Measurements from ENCODE around the gene FAM89A. TPM values are rescaled to one million over a fixed set of nuclear protein-coding genes. Genes with fewer than 3 reads are reported as not detected.
"Not testable (repeated sequence)": the region's sequence is repeated elsewhere in the genome, so short reads cannot be mapped to it uniquely, and the experiment has no call there.

FAM89A gene
- total RNA-seq, 1 donor, result 22.5 TPM

GRCh38 chr1:231059566-231060193 lies 19.6 kb upstream of the FAM89A start:
- TF ChIP-seq, protein P1, sequence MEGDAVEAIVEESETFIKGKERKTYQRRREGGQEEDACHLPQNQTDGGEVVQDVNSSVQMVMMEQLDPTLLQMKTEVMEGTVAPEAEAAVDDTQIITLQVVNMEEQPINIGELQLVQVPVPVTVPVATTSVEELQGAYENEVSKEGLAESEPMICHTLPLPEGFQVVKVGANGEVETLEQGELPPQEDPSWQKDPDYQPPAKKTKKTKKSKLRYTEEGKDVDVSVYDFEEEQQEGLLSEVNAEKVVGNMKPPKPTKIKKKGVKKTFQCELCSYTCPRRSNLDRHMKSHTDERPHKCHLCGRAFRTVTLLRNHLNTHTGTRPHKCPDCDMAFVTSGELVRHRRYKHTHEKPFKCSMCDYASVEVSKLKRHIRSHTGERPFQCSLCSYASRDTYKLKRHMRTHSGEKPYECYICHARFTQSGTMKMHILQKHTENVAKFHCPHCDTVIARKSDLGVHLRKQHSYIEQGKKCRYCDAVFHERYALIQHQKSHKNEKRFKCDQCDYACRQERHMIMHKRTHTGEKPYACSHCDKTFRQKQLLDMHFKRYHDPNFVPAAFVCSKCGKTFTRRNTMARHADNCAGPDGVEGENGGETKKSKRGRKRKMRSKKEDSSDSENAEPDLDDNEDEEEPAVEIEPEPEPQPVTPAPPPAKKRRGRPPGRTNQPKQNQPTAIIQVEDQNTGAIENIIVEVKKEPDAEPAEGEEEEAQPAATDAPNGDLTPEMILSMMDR (IDR thresholded peaks at IDR 0.05; ENCODE audit: insufficient read depth, low read depth, low read length), result no peak
- no peak overlapping the region for H3K4me3 ChIP-seq (ENCODE audit: low read depth, low read length)
- DNase-seq (ENCODE audit: low read depth), result peak; percentile 23

DNA sequence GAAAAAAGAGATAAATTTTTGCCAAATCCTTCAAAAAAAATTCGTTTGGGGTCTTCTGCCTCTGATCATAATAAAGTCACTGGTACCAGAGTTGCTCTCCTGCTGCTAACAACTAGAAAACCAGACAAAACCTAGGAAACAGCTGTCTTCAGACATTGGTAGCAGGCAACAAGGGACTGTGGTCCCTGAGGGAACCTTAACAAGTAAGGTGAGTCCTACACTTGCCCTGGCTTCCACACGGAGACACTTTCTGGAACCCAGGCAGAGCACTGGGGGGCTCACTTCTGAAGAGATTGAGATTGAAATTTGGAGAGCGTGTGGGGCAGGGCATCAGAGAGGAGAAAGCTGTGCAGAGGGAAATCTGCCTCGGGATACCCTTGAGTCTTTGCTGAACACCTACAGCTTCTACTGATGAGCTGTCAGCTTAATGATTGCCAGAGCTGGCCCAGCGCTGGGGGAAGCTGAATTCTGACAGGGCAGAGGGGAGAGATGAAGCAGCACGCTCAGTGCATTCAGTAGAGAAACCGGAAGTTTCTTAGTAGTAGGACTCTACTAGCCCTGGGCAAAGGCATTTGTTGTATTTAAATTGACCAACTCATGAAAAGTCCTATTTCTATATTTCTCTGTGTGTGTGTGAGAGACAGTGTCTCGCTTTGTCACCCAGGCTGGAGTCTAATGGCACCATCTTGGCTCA lies 18.5 kb upstream of the FAM89A start:
- no peak overlapping the region for H3K4me3 ChIP-seq (ENCODE audit: low read depth, low read length)
- TF ChIP-seq, protein P1 (IDR thresholded peaks at IDR 0.05; ENCODE audit: insufficient read depth, low read depth, low read length), result no peak
- DNase-seq (ENCODE audit: low read depth), result no peak

- TF ChIP-seq, protein P1 (IDR thresholded peaks at IDR 0.05; ENCODE audit: insufficient read depth, low read depth, low read length), result no peak
- H3K4me3 ChIP-seq (ENCODE audit: low read depth, low read length), result no peak overlapping the region
- DNase-seq (ENCODE audit: low read depth), result no peak
Observed at GRCh38 chr1:231057410-231057809, 17.4 kb upstream of the FAM89A start.

- TF ChIP-seq, protein P1 (IDR thresholded peaks at IDR 0.05; ENCODE audit: insufficient read depth, low read depth, low read length), result no peak
- no peak for DNase-seq (ENCODE audit: low read depth)
- no peak overlapping the region for H3K4me3 ChIP-seq (ENCODE audit: low read depth, low read length)
Observed at GRCh38 chr1:231055271-231055670, 15.2 kb upstream of the FAM89A start.

GRCh38 chr1:231053493-231054162 lies 13.6 kb upstream of the FAM89A start:
- H3K4me3 ChIP-seq (ENCODE audit: low read depth, low read length), result peak overlapping the region; percentile 4
- TF ChIP-seq, protein P1 (IDR thresholded peaks at IDR 0.05; ENCODE audit: insufficient read depth, low read depth, low read length), result no peak
- peak; percentile 87 for DNase-seq (ENCODE audit: low read depth)

DNA sequence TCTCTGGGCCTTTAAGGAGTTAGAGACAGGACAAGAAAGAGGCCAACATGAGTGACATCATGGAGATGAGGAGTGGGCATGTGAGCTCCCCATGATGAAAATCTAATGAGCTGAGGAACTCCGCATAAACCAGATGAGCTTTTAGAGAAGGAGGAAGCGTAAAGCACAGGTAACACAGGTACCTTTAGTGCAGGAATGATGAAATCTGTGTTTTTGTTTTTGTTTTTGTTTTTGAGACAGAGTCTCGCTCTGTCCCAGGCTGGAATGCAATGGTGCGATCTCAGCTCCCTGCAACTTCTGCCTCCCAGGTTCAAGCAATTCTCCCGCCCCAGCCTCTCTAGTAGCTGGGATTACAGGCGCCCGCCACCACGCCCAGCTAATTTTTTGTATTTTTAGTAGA lies 12.7 kb upstream of the FAM89A start:
- TF ChIP-seq, protein P1 (IDR thresholded peaks at IDR 0.05; ENCODE audit: insufficient read depth, low read depth, low read length), result no peak
- no peak for DNase-seq (ENCODE audit: low read depth)
- H3K4me3 ChIP-seq (ENCODE audit: low read depth, low read length), result no peak overlapping the region

- not testable (repeated sequence) for H3K4me3 ChIP-seq (ENCODE audit: low read depth, low read length)
Observed at GRCh38 chr1:231050932-231051331, 10.9 kb upstream of the FAM89A start.

More at GRCh38 chr1:231050932-231051331, 10.9 kb upstream of the FAM89A start:
- not testable (repeated sequence) for DNase-seq (ENCODE audit: low read depth)
